Neural crest cell (in vitro differentiated cells): ENCODE measurements around the gene UCK1. TPM values are rescaled to one million over a fixed set of nuclear protein-coding genes. Genes with fewer than 3 reads are reported as not detected.

Source experiments
- DNase-seq: peaks from one replicate; pipeline ENCODE4 v3.0.0; 2021; ENCODE audit warnings: low read depth, mixed read lengths, low spot score
- H3K27ac Mint-ChIP-seq: one replicate; pipeline ENCODE4 v1.8.0; 2021; ENCODE audit warnings: mild to moderate bottlenecking, mixed read lengths; ENCODE audit not compliant: unreplicated experiment
- H3K27me3 Mint-ChIP-seq: 2 replicates; pipeline ENCODE4 v1.8.0; 2021; ENCODE audit warnings: low read depth, mild to moderate bottlenecking, mixed read lengths
- H3K36me3 Mint-ChIP-seq: 2 replicates; pipeline ENCODE4 v1.8.0; 2021; ENCODE audit warnings: low read depth, mild to moderate bottlenecking, mixed read lengths
- H3K4me1 Mint-ChIP-seq: 2 replicates; pipeline ENCODE4 v1.8.0; 2021; ENCODE audit warnings: mixed read lengths
- H3K4me3 Mint-ChIP-seq: one replicate; pipeline ENCODE4 v1.8.0; 2021; ENCODE audit warnings: mild to moderate bottlenecking, mixed read lengths
- H3K9me3 Mint-ChIP-seq: 2 replicates; pipeline ENCODE4 v1.8.0; 2021; ENCODE audit warnings: mixed read lengths
- total RNA-seq: library from RNA; stranded (reverse); gene quantifications from 2 replicates; pipeline ENCODE4 v1.2.1, GENCODE V29; 2021
- TF ChIP-seq, protein P1 (sequence below): fragments of 200-600 bp; sonication (generic); conservative IDR thresholded peaks from 2 replicates; pipeline ENCODE4 v1.5.0; 2021; ENCODE audit warnings: antibody characterized with exemption, mild to moderate bottlenecking

Gene UCK1
- total RNA-seq, 1 donor from 2014 or later, result 56.8 TPM

GRCh38 chr9:131485728-131486422 lies 45.2 kb downstream of the UCK1 start:
- H3K4me1 Mint-ChIP-seq, result no peaks in the 10 kb centered on the region
- no peak overlapping the region for H3K27ac Mint-ChIP-seq
- no peak for DNase-seq
- TF ChIP-seq, protein P1, sequence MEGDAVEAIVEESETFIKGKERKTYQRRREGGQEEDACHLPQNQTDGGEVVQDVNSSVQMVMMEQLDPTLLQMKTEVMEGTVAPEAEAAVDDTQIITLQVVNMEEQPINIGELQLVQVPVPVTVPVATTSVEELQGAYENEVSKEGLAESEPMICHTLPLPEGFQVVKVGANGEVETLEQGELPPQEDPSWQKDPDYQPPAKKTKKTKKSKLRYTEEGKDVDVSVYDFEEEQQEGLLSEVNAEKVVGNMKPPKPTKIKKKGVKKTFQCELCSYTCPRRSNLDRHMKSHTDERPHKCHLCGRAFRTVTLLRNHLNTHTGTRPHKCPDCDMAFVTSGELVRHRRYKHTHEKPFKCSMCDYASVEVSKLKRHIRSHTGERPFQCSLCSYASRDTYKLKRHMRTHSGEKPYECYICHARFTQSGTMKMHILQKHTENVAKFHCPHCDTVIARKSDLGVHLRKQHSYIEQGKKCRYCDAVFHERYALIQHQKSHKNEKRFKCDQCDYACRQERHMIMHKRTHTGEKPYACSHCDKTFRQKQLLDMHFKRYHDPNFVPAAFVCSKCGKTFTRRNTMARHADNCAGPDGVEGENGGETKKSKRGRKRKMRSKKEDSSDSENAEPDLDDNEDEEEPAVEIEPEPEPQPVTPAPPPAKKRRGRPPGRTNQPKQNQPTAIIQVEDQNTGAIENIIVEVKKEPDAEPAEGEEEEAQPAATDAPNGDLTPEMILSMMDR, result no peak
- no peaks in the 10 kb centered on the region for H3K9me3 Mint-ChIP-seq
- no peaks in the 10 kb centered on the region for H3K27me3 Mint-ChIP-seq
- H3K4me3 Mint-ChIP-seq, result no peak overlapping the region
- H3K36me3 Mint-ChIP-seq, result peaks cover 28% of the 10 kb centered on the region

- no peaks in the 10 kb centered on the region for H3K9me3 Mint-ChIP-seq
- H3K4me1 Mint-ChIP-seq, result no peaks in the 10 kb centered on the region
- no peak overlapping the region for H3K27ac Mint-ChIP-seq
- H3K4me3 Mint-ChIP-seq, result peak overlapping the region; percentile 23
- no peak for DNase-seq
- H3K36me3 Mint-ChIP-seq, result peaks cover 23% of the 10 kb centered on the region
- TF ChIP-seq, protein P1, result no peak
- H3K27me3 Mint-ChIP-seq, result no peaks in the 10 kb centered on the region
Measured at GRCh38 chr9:131485206-131485605, 45.9 kb downstream of the UCK1 start.

GRCh38 chr9:131484560-131485185 lies 46.4 kb downstream of the UCK1 start:
- Mint-ChIP-seq H3K9me3 (no peaks in the 10 kb centered on the region), H3K36me3 (peaks cover 18% of the 10 kb centered on the region), H3K4me1 (no peaks in the 10 kb centered on the region), H3K4me3 (peak overlapping the region; percentile 23), H3K27ac (no peak overlapping the region), H3K27me3 (no peaks in the 10 kb centered on the region)
- TF ChIP-seq, protein P1, result no peak
- DNase-seq, result no peak

DNA sequence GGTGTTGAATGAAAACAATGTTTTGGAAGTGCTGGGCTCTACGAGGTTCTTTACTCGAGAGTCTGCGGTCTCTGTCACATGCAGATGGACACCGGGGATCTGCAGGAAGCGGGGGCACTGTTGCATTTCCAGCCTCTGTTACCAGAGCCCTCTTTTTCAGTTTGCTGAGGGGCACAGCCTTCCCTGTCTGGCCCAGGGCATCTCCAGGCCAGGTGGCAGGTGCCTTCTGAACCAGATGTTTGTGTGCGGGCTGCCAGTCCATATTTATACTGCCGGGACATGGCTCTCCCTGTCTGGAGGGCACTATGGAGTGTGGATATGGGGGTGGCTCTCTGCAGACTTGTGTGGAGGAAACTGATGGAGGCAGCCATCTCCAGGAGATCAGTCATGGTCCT lies 47.0 kb downstream of the UCK1 start:
- no peak for DNase-seq
- peaks cover 20% of the 10 kb centered on the region for H3K36me3 Mint-ChIP-seq
- H3K4me1 Mint-ChIP-seq, result no peaks in the 10 kb centered on the region
- no peaks in the 10 kb centered on the region for H3K27me3 Mint-ChIP-seq
- H3K27ac Mint-ChIP-seq, result no peak overlapping the region
- H3K9me3 Mint-ChIP-seq, result no peaks in the 10 kb centered on the region
- H3K4me3 Mint-ChIP-seq, result no peak overlapping the region
- TF ChIP-seq, protein P1, result no peak

DNA sequence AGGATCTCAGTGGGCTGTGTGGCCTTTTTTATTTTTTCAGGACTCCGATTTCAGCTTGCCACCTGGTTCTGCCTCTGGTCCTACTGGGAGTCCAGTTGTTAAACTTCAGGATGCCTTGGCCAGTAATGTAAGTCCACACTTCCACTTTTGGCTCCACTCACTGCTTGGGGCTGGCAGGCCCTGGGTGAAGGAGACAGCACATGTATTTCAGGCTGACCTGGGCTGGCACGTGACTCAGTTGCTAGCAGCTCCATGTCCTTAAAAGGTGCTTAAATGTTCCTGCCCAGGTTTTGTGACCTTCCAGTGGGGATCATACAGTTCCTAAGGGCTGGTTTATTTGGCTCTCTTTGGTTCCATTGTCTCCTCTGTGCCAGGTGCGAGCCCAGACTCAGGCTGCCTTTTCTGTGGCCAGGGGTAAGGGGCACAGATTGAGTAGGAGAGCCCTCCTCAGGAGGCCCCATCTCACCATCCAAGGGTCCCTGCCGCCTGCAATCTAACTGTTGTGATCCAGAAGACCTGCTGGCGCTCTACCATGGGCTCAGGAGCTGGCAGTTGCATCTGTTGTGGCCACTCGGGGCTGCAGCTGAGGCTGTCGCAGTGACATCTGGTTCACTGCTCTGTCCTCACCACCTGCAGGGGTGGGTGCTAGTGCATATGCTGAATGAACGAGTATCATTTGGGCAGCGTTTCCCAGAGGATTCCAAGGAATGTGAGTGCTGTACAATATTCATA lies 47.6 kb downstream of the UCK1 start:
- Mint-ChIP-seq H3K4me3 (peak overlapping the region; percentile 38), H3K36me3 (peaks cover 19% of the 10 kb centered on the region), H3K4me1 (no peaks in the 10 kb centered on the region), H3K27ac (peak overlapping the region; percentile 35), H3K27me3 (no peaks in the 10 kb centered on the region), H3K9me3 (no peaks in the 10 kb centered on the region)
- TF ChIP-seq, protein P1, result no peak
- no peak for DNase-seq
